B cell (primary cell): ENCODE measurements around the gene TXNDC5.

ENCODE experiments used
- CTCF ChIP-seq: fragments of 200-600 bp; IDR thresholded peaks from one replicate; pipeline ENCODE4 v1.8.0; 2022; ENCODE audit warnings: antibody characterized with exemption, mild to moderate bottlenecking
- EZH2 ChIP-seq: IDR thresholded peaks from 2 replicates; pipeline ENCODE4 v1.6.1; 2012; ENCODE audit warnings: borderline replicate concordance, low read depth, mild to moderate bottlenecking, moderate library complexity, low read length; ENCODE audit not compliant: insufficient read depth, poor library complexity, severe bottlenecking

GRCh38 chr6:7836371-7837026 lies 74.1 kb downstream of the TXNDC5 start:
- TF ChIP-seq CTCF (no peak), EZH2 (no peak)
